H1 (cell line): ENCODE measurements around the gene HCAR2. TPM values are rescaled to one million over a fixed set of nuclear protein-coding genes. Genes with fewer than 3 reads are reported as not detected.
"Not testable (repeated sequence)": the region's sequence is repeated elsewhere in the genome, so short reads cannot be mapped to it uniquely, and the experiment has no call there.

Experiments
- CTCF ChIA-PET: fragments of 300-600 bp; sonication (Branson Sonifier 250); formaldehyde crosslinking; loops from one replicate; lab custom pipeline; 2021; ENCODE audit not compliant: partially characterized antibody; lab: Charles Lee
- POLR2A ChIA-PET: fragments of 300-600 bp; sonication (Branson Sonifier 250); formaldehyde crosslinking; loops from one replicate; lab custom pipeline; 2021; ENCODE audit warnings: inconsistent platforms; ENCODE audit not compliant: partially characterized antibody; lab: Charles Lee
- DNase-seq, 2 experiments: peaks; one replicate each; pipeline versions ENCODE4 v3.0.0 to v3.0.0-alpha.2; 2010 to 2022; ENCODE audit warnings: low spot score in 2 of 2, low read depth in 1 of 2, mixed read lengths in 1 of 2
- FAIRE-seq: peaks from 2 replicates; lab custom pipeline; 2011; peaks lifted over from hg19 to GRCh38; lab: Jason Lieb, UNC
- H2AFZ ChIP-seq: 2 replicates; pipeline ENCODE4 v1.8.1; 2012; ENCODE audit warnings: low read length, inconsistent platforms
- H2AK5ac ChIP-seq: 2 replicates; pipeline ENCODE4 v1.6.1; 2013; ENCODE audit warnings: low read depth, low read length
- H2BK120ac ChIP-seq: replicated peaks from 2 replicates; pipeline ENCODE3; 2013; ENCODE audit warnings: low read depth, low read length, inconsistent platforms
- H2BK12ac ChIP-seq: 2 replicates; pipeline ENCODE4 v1.6.1; 2013; ENCODE audit warnings: low read depth, low read length
- H2BK15ac ChIP-seq: 2 replicates; pipeline ENCODE4 v1.6.1; 2013; ENCODE audit warnings: low read length
- H2BK20ac ChIP-seq: 2 replicates; pipeline ENCODE4 v1.6.1; 2013; ENCODE audit warnings: low read length
- H2BK5ac ChIP-seq: 2 replicates; pipeline ENCODE4 v1.6.1; 2013; ENCODE audit warnings: low read depth, low read length
- H3K14ac ChIP-seq: 2 replicates; pipeline ENCODE4 v1.6.1; 2013; ENCODE audit warnings: inconsistent platforms; ENCODE audit not compliant: insufficient read length
- H3K18ac ChIP-seq: 2 replicates; pipeline ENCODE4 v1.6.1; 2013; ENCODE audit warnings: low read length; ENCODE audit errors: extremely low read depth
- H3K23ac ChIP-seq: 2 replicates; pipeline ENCODE4 v1.6.1; 2013; ENCODE audit warnings: inconsistent platforms; ENCODE audit not compliant: insufficient read length
- H3K23me2 ChIP-seq: 2 replicates; pipeline ENCODE4 v1.6.1; 2013; ENCODE audit warnings: low read depth, low read length
- H3K27ac ChIP-seq: 2 replicates; pipeline ENCODE4 v1.6.1; 2011; ENCODE audit warnings: low read depth, low read length, inconsistent platforms
- H3K27me3 ChIP-seq, 4 experiments: replicated peaks in 1 of 4; 1 replicate in 1 of 4; 2 replicates in 3 of 4; pipeline versions ENCODE4 v1.6.1 to v1.8.1; 2011 to 2013; ENCODE audit warnings: low read length in 3 of 4, mild to moderate bottlenecking in 3 of 4, inconsistent platforms in 2 of 4, mixed read lengths in 2 of 4, moderate library complexity in 1 of 4; ENCODE audit not compliant: control insufficient read depth in 3 of 4, insufficient read depth in 3 of 4; ENCODE audit errors: extremely low read depth in 1 of 4
- H3K36me3 ChIP-seq, 4 experiments: 2 replicates each; pipeline versions ENCODE4 v1.6.1 to v1.8.1; 2011 to 2013; ENCODE audit warnings: mild to moderate bottlenecking in 4 of 4, low read length in 3 of 4, moderate library complexity in 2 of 4, control low read depth in 1 of 4, inconsistent platforms in 1 of 4; ENCODE audit not compliant: insufficient read depth in 4 of 4, control insufficient read depth in 2 of 4
- H3K4ac ChIP-seq: replicated peaks from 2 replicates; pipeline ENCODE3; 2013; ENCODE audit warnings: low read length, low read depth, mixed read lengths, inconsistent platforms; ENCODE audit not compliant: insufficient read length
- H3K4me1 ChIP-seq, 4 experiments: replicated peaks in 1 of 4; 1 replicate in 1 of 4; 2 replicates in 3 of 4; pipeline versions ENCODE4 v1.6.1 to v1.8.1; 2011 to 2013; ENCODE audit warnings: low read length in 3 of 4, inconsistent platforms in 2 of 4, mixed read lengths in 1 of 4; ENCODE audit not compliant: insufficient read depth in 4 of 4, control insufficient read depth in 3 of 4
- H3K4me2 ChIP-seq, 2 experiments: 2 replicates each; pipeline versions ENCODE4 v1.6.1 to v1.8.1; 2011 to 2013; ENCODE audit warnings: low read depth in 2 of 2, low read length in 2 of 2, control low read depth in 1 of 2, inconsistent platforms in 1 of 2, mild to moderate bottlenecking in 1 of 2; ENCODE audit not compliant: insufficient read depth in 1 of 2
- H3K4me3 ChIP-seq, 4 experiments: fragments of 200-600, 300-600 bp in 1 of 4; sonication (generic), shearing (Covaris generic), sonication (Bioruptor Twin) in 1 of 4; 2 replicates each; pipeline versions ENCODE4 v1.5.1 to v1.8.1; 2011 to 2016; ENCODE audit warnings: low read length in 4 of 4, low read depth in 3 of 4, control low read depth in 2 of 4, inconsistent platforms in 2 of 4, mild to moderate bottlenecking in 2 of 4, mixed read lengths in 1 of 4, moderate library complexity in 1 of 4; ENCODE audit not compliant: insufficient read depth in 2 of 4; ENCODE audit errors: extremely low read depth in 1 of 4
- H3K56ac ChIP-seq: replicated peaks from 2 replicates; pipeline ENCODE3; 2013; ENCODE audit warnings: low read depth, mild to moderate bottlenecking, mixed read lengths, low read length, inconsistent platforms; ENCODE audit not compliant: insufficient read length
- H3K79me1 ChIP-seq: 2 replicates; pipeline ENCODE4 v1.6.1; 2013; ENCODE audit warnings: low read depth, low read length, control low read depth
- H3K79me2 ChIP-seq, 2 experiments: 2 replicates each; pipeline versions ENCODE4 v1.6.1 to v1.8.1; 2012 to 2013; ENCODE audit warnings: low read length in 2 of 2, mild to moderate bottlenecking in 2 of 2, inconsistent platforms in 1 of 2; ENCODE audit not compliant: insufficient read depth in 2 of 2, control insufficient read depth in 1 of 2
- H3K9ac ChIP-seq, 4 experiments: replicated peaks in 1 of 4; 1 replicate in 1 of 4; 2 replicates in 3 of 4; pipeline versions ENCODE4 v1.6.1 to v1.8.1; 2011 to 2013; ENCODE audit warnings: low read depth in 3 of 4, low read length in 3 of 4, control low read depth in 2 of 4, mild to moderate bottlenecking in 2 of 4, moderate library complexity in 2 of 4, inconsistent platforms in 1 of 4; ENCODE audit errors: extremely low read depth in 1 of 4
- H3K9me3 ChIP-seq, 2 experiments: 2 replicates each; pipeline versions ENCODE4 v1.6.1 to v1.8.1; 2012 to 2013; ENCODE audit warnings: mild to moderate bottlenecking in 2 of 2, moderate library complexity in 2 of 2, control low read depth in 1 of 2, inconsistent platforms in 1 of 2, low read depth in 1 of 2, low read length in 1 of 2, mixed read lengths in 1 of 2; ENCODE audit not compliant: insufficient read depth in 2 of 2
- H4K20me1 ChIP-seq, 2 experiments: replicated peaks in 1 of 2; 2 replicates each; pipeline versions ENCODE3 to v1.8.1; 2011 to 2013; ENCODE audit warnings: inconsistent platforms in 2 of 2, low read length in 2 of 2, mild to moderate bottlenecking in 1 of 2; ENCODE audit not compliant: insufficient read depth in 2 of 2, control insufficient read depth in 1 of 2
- H4K5ac ChIP-seq: 2 replicates; pipeline ENCODE4 v1.6.1; 2013; ENCODE audit warnings: low read length, low read depth, mixed read lengths, inconsistent platforms; ENCODE audit not compliant: insufficient read length
- H4K8ac ChIP-seq: 2 replicates; pipeline ENCODE4 v1.8.0; 2013; ENCODE audit warnings: mild to moderate bottlenecking, moderate library complexity, low read length, inconsistent platforms; ENCODE audit not compliant: insufficient read depth; ENCODE audit errors: extremely low read depth
- H4K91ac ChIP-seq: replicated peaks from 2 replicates; pipeline ENCODE3; 2013; ENCODE audit warnings: low read length, mixed read lengths, inconsistent platforms; ENCODE audit not compliant: insufficient read length
- CTCF ChIP-seq, 3 experiments: IDR thresholded peaks; 1 replicate in 2 of 3; 2 replicates in 1 of 3; pipeline versions ENCODE4 v1.5.1 to v1.6.1; 2011; ENCODE audit warnings: low read length in 3 of 3, mild to moderate bottlenecking in 3 of 3, inconsistent platforms in 2 of 3, low read depth in 1 of 3, moderate library complexity in 1 of 3; ENCODE audit not compliant: insufficient read depth in 1 of 3; ENCODE audit errors: control extremely low read depth in 1 of 3
- NRF1 ChIP-seq: IDR thresholded peaks from 2 replicates; pipeline ENCODE4 v1.6.1; 2011; ENCODE audit warnings: mild to moderate bottlenecking, low read depth, low read length, improper control_type of control experiment
- POU5F1 ChIP-seq: IDR thresholded peaks from 2 replicates; pipeline ENCODE4 v1.6.1; 2011; ENCODE audit warnings: low read depth, mild to moderate bottlenecking, low read length, moderate library complexity
- SIRT6 ChIP-seq: IDR thresholded peaks from one replicate; pipeline ENCODE4 v1.7.1; 2012; ENCODE audit warnings: low read length, inconsistent platforms
- TEAD4 ChIP-seq: IDR thresholded peaks from 2 replicates; pipeline ENCODE4 v1.6.1; 2012; ENCODE audit warnings: low read depth, low read length, inconsistent platforms, mixed read lengths
- WGBS, 2 experiments: shearing (Covaris generic) in 1 of 2; methylation state at CpG; one replicate each; pipeline versions ENCODE4 v1.1.6 to v1.1.7; 2013 to 2015; ENCODE audit warnings: low lambda C conversion rate in 2 of 2, mixed read lengths in 2 of 2, inconsistent platforms in 1 of 2, low coverage in 1 of 2, missing lambda C conversion rate in 1 of 2; ENCODE audit not compliant: insufficient replicate concordance in 2 of 2, insufficient coverage in 1 of 2, insufficient read length in 1 of 2; ENCODE audit errors: extremely low coverage in 1 of 2, missing lambda C conversion rate in 1 of 2; 5-methylcytosine and 5-hydroxymethylcytosine counted together
- polyA plus RNA-seq, 7 experiments: library from polyadenylated mRNA; depleted of rRNA in 3 of 7; stranded (reverse) in 5 of 7; unstranded in 2 of 7; fragments of >200 nt in 5 of 7; fragments of 200-250 nt in 2 of 7; gene quantifications; 1 replicate in 5 of 7; 2 replicates in 1 of 7; 4 replicates in 1 of 7; pipeline versions ENCODE4 v1.2.1 to v1.2.3, GENCODE V29; 2011 to 2013; ENCODE audit warnings: missing spikeins in 2 of 7, mixed read lengths in 2 of 7
- total RNA-seq: library from RNA; stranded (reverse); fragmentation: NEBNext Ultra II Directional; extraction: Animal tissue kit (Norgen Biotek cat#: 25700); gene quantifications from 2 replicates; pipeline ENCODE4 v1.2.1, GENCODE V29; 2021

HCAR2 gene
- total and polyA plus RNA-seq, 2 of the 8 experiments (the other 6 are each of a cell fraction or from before 2014, with no cell fraction given), result not detected

GRCh38 chr12:122656298-122656697 is 46.9 kb downstream of the HCAR2 start (continued):
- TF ChIP-seq CTCF (IDR thresholded peaks at IDR 0.05; ENCODE audit: control extremely low read depth in 1 of 3, insufficient read depth in 1 of 3, low read depth in 1 of 3, low read length in 3 of 3), result no peak
- TF ChIP-seq SIRT6, result no peak
- no peak for TF ChIP-seq TEAD4
- TF ChIP-seq POU5F1, result no peak
- no peak for TF ChIP-seq NRF1

- not testable (repeated sequence) for H3K27ac ChIP-seq, H4K20me1 ChIP-seq, H3K4me1 ChIP-seq, H3K27me3 ChIP-seq, FAIRE-seq, H3K9me3 ChIP-seq, H3K79me2 ChIP-seq, H2BK20ac ChIP-seq, H2BK15ac ChIP-seq, H3K4me3 ChIP-seq, H3K79me1 ChIP-seq, H3K14ac ChIP-seq, H3K9ac ChIP-seq, H2AK5ac ChIP-seq, H2AFZ ChIP-seq, H3K56ac ChIP-seq, H3K4me2 ChIP-seq, H3K36me3 ChIP-seq, H2BK120ac ChIP-seq, H4K5ac ChIP-seq, H3K4ac ChIP-seq, H3K23ac ChIP-seq, H4K8ac ChIP-seq, H3K23me2 ChIP-seq, DNase-seq, H3K18ac ChIP-seq
- POLR2A ChIA-PET, result interaction anchor here (0.6 to 2.2 kb wide), 6 partner anchors 11 to 100 kb away, joined by 3 to 5 read pairs (median 4); partner anchors contain the start of gene DENR
- H4K91ac ChIP-seq, result peak overlapping the region; percentile 25
- 0 out of 2 replicates have a peak overlapping the region, but pooled peaks have one; percentile 39 for H2BK12ac ChIP-seq
- H2BK5ac ChIP-seq, result 0 out of 2 replicates have a peak overlapping the region, but pooled peaks have one; percentile 60
- CTCF ChIA-PET, result interaction anchor here (0.8 to 2.0 kb wide), 4 partner anchors 15 to 29 kb away, joined by 4 to 8 read pairs (median 4); no protein-coding TSS in a partner anchor
- 96% methylated on average over 8 of the region's 8 CpGs; no CpG with 5 or more reads in 1 of the 2 experiments for WGBS, 2 experiments
These were observed 49.9 kb downstream of the HCAR2 start for GRCh38 chr12:122653291-122653690.
